ENCODE measurements around the gene DOP1B.

Gene DOP1B

DNA sequence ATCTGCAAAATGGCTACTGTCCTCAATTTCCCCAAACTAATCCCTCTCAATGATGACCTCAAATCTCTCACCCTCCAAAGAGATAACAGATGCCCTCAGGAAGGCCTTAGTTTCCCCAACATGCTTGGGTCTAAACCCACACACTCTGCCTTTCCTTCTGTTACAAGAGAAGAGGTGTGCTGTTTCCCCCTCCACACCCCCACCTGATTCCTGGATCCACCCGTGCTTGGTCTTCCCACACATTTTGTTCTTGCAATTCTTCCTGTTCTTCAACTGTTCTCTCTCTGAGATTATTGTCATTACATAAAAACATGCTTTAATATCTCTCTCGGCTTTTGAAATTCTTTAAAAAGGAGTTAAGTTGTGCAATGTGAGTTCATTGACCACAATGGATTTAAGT lies 27.4 kb upstream of the DOP1B start:
- TF ChIP-seq, protein P1, sequence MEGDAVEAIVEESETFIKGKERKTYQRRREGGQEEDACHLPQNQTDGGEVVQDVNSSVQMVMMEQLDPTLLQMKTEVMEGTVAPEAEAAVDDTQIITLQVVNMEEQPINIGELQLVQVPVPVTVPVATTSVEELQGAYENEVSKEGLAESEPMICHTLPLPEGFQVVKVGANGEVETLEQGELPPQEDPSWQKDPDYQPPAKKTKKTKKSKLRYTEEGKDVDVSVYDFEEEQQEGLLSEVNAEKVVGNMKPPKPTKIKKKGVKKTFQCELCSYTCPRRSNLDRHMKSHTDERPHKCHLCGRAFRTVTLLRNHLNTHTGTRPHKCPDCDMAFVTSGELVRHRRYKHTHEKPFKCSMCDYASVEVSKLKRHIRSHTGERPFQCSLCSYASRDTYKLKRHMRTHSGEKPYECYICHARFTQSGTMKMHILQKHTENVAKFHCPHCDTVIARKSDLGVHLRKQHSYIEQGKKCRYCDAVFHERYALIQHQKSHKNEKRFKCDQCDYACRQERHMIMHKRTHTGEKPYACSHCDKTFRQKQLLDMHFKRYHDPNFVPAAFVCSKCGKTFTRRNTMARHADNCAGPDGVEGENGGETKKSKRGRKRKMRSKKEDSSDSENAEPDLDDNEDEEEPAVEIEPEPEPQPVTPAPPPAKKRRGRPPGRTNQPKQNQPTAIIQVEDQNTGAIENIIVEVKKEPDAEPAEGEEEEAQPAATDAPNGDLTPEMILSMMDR (IDR thresholded peaks at IDR 0.05), result no peak

DNA sequence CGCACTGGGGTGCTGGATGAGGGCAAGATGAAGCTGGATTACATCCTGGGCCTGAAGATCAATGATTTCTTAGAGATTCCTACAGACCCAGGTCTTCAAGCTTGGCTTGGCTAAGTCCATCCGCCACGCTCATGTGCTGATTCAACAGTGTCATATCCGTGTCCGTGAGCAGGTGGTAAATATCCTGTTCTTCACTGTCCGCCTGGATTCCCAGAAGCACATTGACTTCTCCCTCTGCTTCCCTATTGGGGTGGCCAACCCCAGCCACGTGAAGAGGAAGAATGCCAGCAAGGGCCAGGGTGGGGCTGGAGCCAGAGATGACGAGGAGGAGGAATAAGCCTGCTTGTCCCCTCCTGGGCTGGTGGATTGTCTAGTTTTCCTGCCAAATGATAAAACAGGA lies 23.9 kb upstream of the DOP1B start:
- TF ChIP-seq, protein P1 (IDR thresholded peaks at IDR 0.05), result no peak

- TF ChIP-seq, protein P1 (IDR thresholded peaks at IDR 0.05), result no peak
Observed at GRCh38 chr21:36134803-36135390, 21.7 kb upstream of the DOP1B start, which contains the start of gene CBR3. Gene CBR3 (plus strand): TSS chr21:36135079. CDS start chr21:36135193, 114 bp downstream.

DNA sequence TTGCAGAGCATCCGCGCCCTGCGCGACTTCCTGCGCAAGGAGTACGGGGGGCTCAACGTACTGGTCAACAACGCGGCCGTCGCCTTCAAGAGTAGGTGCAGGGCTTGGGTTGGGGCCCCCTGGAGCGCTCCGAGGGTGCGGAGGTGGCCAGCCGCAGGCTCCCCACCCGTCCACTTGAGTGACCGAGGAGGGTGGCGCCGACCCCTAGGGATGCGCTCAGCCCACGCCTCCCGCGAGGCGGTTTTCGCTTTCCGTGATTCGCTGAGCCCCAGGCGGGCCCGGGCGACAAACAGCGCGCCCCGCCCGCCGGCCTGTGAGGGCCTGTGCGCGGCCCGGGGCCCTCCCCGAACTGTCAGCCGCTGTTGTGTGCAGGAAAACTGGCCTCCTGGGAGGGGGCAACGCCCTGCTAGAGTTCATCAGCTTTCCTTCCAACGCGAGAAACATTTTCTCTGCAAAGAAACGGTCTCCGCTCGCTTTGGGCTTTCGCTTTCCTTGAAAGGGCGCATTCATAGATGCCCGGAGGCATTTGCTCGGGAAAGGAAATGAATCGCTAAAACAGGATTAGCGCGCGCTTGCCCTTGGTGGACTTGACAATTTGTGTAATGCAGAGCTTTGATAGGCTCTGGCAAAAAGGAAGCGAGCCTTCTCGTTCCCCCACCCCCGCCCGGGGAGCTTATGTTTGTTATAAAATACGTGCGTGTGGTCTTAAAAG lies 21.1 kb upstream of the DOP1B start:
- TF ChIP-seq, protein P1 (IDR thresholded peaks at IDR 0.05), result no peak

GRCh38 chr21:36141513-36141925 lies 15.1 kb upstream of the DOP1B start:
- TF ChIP-seq, protein P1 (IDR thresholded peaks at IDR 0.05), result peak; percentile 79

DNA sequence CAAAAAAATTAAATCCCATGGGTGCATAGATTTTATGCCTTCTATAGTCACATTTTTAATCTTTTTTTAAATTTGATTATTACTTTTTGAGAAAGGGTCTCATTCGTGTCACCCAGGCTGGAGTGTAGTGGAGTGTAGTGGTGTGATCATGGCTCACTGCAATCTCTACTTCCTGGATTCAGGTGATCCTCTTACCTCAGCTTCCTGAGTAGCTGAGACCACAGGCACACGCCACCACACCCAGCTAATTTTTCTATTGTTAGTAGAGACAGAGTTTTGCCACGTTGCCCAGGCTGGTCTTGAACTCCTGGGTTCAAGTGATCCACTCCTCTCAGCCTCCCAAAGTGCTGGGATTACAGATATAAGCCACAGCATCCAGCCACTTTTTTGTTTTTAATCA lies 11.4 kb upstream of the DOP1B start:
- TF ChIP-seq, protein P1 (IDR thresholded peaks at IDR 0.05), result no peak

DNA sequence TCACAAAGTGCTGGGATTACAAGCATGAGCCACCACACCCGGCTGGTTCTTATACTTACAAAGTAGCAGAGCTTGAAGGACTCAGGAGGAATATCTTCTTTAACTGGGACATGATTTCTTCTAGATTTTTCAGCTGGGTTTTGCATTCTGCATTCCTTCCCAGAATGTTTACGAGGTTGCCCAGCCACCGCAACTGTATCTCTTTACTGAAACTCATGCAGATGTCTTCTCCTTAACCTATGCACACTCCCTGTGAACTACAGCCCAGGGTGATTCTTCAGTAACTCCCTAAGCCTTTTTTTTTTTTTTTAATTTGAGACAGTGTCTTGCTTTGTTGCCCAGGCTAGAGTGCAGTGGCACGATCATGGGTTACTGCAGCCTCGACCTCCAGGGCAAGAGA lies 8.7 kb upstream of the DOP1B start:
- TF ChIP-seq, protein P1 (IDR thresholded peaks at IDR 0.05), result no peak
